Stimulated activated CD4-positive, alpha-beta T cell treated with anti-CD3 and anti-CD28 coated beads, Interleukin-1b, Interleukin-23, amount 100 ng/mL, for 48 hours (primary cell): ENCODE results near the gene ADAMTSL1.
"Not testable (repeated sequence)": the region's sequence is repeated elsewhere in the genome, so short reads cannot be mapped to it uniquely, and the experiment has no call there.

ENCODE experiments used
- DNase-seq: peaks from one replicate; pipeline ENCODE4 v3.0.0-alpha.2; 2020

The ADAMTSL1 gene

GRCh38 chr9:18920141-18921084, 446.5 kb downstream of the ADAMTSL1 start:
- no peak for DNase-seq

DNA sequence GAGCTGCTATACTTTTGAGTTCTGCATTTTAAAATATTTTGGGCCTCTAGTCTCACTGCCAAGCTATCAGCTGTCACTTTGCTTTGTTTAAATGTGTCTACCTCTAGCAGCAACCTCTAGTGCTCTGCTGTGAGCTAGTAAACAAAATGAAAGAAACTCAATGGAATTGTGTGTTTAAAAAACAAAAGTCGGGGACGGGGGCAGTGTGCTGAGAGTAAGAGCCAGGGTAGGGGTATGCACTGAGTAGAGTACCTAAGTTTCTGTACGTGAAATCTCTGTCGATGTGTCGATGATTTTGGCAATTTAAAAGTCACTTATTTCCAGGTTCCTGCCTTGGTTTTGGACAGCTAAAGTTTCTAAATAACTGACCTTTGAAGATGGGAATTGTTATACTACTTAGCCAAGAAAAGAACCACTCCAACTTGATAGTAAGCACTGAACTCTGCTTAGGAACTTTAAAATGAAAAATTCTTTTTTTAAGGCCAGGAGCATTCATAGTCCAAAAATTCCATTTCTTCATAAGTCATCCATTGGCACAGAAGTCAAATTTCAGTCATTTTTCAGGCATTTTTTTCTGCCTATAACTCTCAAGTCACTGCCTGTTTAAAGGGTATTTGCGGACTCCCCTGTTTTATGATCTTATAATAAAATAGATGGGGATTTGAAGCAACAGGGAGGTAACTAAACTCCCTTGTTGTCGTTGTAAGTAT, 447.6 kb downstream of the ADAMTSL1 start:
- no peak for DNase-seq

GRCh38 chr9:18922161-18922885, 448.4 kb downstream of the ADAMTSL1 start:
- no peak for DNase-seq

DNA sequence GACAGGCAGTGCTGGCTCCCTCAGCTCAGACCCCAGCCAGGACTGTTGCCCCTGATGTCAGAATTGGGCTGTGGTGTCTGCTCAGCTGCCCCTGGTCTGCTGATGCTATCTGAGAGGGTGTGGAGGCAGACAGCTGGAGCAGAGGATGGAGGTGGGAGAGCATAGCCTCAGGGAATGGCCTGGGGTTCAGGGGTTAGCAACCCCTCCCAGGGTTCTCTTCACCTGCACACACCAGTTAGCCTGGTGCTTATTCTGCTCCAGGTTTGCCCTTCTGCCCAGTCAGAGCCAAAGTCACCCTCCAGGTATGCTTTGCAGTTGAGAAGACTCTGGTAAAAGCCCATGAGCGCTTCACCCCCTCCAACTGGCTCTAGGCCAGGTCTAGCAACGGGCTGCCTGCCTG, 449.2 kb downstream of the ADAMTSL1 start:
- DNase-seq, result no peak

DNA sequence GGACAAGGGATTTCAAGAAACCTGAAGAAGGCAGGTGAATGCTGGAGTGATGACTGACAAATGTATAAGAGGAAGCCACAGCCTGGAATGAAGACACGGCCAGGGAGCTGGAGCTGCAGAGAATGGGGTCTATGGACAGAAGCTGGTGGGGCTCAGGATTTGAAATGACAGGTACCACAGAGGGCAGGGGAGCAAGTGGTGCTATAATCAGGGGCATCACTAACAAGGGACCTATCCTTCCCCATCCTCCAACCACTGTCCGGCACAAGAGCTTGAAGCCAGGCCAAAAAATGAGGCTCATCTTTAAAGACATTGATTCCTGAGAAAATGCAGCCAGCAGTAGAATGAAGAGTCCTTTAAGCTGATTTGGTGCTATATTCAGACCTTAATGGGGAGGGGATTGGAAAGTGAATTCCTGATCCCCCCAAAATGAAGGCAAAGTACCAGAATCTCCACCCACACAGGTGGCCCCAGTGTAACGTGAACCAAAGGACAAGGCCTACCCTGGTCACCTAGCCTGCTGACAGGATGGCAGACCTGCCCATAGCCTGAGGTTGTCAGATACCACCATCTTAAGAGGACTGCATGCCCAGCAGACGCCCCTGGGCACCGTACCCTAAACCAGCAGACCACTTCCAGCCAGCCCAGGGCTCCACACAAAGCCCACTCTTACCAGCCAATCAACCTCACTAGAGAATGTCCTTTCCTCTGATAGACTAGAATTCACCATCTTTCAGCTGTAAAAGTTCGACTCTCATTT, 449.9 kb downstream of the ADAMTSL1 start:
- DNase-seq, result no peak

DNA sequence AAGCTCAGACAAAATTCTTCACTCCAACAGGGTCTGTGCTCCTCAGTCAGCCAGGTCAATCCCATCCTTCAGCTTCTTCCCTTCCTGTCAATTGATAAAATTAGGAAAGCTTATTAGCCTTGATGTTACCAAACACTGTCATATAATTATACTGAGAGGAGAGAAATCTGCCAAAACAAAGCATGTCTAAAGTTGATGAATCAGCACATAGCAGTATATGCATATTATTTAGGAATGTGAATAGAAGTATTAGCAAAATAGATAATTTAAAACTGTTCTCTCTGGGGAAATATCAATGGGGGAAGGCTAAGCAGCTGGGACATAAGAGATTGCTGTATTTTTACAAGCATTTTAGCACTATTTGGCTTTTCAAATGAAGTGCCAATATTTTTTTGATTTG, 451.9 kb downstream of the ADAMTSL1 start:
- DNase-seq, result no peak

GRCh38 chr9:18926513-18926912, 452.6 kb downstream of the ADAMTSL1 start:
- DNase-seq, result no peak

DNA sequence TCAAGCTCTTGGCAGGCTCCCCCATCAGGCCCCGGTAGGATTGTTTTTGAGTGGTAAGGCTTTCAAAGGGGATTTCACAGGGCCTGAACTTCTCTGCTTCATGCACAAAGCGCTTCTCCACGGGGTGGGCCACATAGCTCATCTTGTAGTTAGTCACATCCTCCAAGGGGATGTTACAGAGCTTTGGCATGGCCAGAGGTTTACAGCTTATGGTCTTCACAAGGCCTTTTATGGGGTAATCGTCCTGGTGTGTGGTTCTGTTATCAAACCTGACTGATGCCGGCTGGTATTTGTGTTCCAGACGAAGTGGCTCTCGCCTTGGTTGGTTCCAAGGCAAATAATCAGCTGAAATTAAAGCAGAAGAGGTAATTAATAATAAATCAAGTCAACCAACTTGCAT, 454.8 kb downstream of the ADAMTSL1 start:
- DNase-seq, result no peak

- DNase-seq, result not testable (repeated sequence)
Observed at GRCh38 chr9:18930611-18931010, 456.7 kb downstream of the ADAMTSL1 start.

- DNase-seq, result no peak
Observed at GRCh38 chr9:18935541-18935940, 461.6 kb downstream of the ADAMTSL1 start.

- no peak for DNase-seq
Observed at GRCh38 chr9:18936094-18936871, 462.3 kb downstream of the ADAMTSL1 start.

- no peak for DNase-seq
Observed at GRCh38 chr9:18939943-18940342, 466.0 kb downstream of the ADAMTSL1 start.

DNA sequence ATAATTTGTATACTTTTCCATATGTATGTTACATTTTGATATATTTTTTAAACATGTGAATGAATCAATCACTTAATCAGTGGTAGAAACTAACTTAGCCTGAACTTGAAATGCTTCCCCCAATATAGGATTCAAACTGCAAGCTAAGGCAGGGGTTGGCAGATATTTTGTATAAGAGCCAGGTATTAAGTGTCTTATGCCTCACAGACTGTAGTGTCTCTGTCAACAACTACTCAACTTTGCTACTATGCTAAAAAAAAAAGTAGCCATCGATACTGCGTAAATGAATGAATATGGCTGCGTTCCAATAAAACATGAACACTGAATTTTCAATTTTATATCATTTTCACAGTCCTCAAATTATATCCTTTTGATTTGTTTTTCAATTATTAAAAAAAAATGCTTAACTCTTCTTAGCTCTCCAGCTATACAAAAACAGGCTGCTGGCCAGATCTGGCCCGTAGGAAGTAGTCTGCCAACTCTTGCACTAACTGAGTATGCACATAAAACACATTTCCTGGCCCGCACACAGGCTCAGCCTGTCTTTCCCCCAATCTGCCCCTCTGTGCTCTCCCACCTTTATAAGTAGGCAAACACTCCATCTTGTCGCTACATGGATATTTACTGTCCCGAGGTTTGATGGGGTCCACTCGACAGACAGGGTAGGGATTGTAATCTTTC, 467.2 kb downstream of the ADAMTSL1 start:
- no peak for DNase-seq

GRCh38 chr9:18942801-18943200, 468.8 kb downstream of the ADAMTSL1 start:
- no peak for DNase-seq

DNA sequence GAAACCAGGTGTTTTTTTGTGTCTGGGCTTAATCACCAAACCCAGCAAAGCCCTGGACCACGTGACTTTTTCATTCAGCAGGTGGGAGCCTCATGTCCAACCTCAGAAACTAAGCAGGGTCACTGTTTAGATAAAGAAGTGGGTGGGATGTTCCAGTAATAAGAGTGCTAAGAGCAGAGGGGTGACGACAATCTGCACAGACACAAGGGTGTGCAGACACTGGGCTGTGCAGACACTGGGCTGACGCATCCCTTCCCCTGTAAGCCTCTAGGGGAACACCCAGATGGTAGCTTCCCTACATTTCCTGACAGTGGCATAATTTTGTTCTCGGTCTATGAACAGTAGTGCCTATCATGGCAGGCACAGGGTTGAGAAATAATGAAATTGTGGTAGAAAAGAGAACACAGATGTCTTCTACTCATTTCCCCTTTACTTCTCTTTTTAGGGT, 474.0 kb downstream of the ADAMTSL1 start:
- DNase-seq, result no peak

DNA sequence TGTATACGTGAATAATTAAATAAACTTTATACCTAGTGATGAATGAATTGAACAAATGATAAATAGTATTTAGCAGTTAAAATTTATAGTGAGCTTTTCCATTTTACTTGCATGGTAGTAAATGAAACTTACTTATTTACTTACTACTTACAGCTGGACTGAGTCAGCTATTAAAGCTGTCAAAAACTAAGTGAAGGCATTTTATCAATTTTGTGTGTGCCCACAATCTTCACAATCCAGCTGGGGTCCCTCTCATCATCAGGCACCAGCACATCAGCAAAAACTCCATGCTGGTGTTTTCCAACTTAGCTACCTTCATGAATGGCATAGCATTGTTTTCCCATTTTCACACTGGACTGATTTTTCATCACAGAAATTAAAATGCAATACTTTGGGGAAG, 478.0 kb downstream of the ADAMTSL1 start:
- no peak for DNase-seq

DNA sequence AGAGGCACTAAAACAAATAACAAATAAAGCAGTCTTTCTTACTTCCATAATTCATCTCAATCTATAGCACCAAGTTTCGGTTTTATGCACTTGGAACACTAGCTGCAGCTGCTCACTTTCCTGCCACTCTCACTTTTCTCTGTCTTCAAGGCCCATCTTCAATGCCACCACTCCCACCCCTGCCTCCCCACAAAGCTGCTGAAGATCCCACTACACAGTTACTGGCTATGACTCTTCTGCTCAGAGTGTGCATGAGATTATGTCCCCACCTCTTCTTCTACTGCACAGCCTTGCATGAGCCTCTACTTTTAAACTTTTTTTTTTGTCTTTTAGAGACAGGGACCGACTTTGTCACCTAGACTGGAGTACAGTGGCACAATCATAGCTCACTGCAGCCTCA, 481.7 kb downstream of the ADAMTSL1 start:
- no peak for DNase-seq
